NCI-H1436 treated with DMSO at 0.1 percent for 48 hours (cell line): ENCODE data around the gene PKP4.

ENCODE experiments used
- DNase-seq: peaks from one replicate; lab custom pipeline; 2025; lab: John Stamatoyannopoulos, UW

Gene PKP4

DNA sequence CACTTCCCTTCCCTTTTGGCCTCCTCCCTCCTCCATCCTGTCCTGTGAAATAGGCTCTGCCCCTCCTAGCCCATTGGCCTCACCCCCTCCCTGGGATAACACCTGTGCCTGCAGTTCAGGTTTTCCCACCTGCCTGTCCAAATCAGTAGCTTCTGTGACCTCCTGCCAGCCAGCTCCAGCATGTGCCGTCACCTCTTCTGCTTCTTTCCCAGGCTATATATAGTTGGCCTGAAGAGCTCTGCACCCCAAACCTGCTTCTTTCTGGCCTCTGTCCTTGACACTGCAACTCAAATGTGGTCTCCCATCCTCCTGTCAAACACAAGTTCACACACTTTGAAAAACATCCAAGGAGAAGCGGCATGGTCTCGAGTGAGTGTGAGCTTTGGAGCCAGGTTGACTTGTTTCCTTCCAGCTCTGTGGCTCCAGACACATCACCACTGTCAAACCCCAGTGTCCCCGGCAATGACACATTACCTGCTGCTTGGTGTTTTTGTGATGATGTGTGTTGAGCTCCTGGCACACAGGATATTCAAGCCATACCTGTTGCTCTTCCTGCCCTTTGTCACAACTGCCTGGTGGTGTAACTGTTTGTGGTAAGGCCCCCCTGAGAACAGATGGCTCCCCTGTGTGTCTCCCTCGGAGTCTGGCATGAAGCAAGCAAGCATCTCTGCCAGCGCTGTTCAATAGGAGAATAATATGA lies 194.8 kb downstream of the PKP4 start:
- DNase-seq, result no peak

DNA sequence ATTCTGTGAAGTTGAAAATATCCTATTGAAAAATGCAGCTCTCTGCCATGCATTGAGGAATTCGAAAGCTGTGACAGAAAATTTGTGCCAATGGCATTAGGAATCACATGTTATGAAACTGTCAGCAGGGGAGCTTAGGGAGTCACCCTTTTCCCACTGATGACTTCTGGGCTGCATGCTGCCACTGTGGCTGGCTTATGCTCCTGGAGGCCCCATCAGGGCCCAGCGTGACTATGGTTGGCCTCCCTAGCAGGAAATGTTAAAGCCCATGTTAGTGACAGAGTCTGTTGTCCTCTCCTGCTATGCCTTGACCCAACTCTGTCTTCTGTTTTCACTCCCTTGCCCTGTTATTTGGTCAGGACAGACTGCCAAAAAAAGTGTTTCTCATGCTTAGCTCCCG lies 198.9 kb downstream of the PKP4 start:
- DNase-seq, result no peak

DNA sequence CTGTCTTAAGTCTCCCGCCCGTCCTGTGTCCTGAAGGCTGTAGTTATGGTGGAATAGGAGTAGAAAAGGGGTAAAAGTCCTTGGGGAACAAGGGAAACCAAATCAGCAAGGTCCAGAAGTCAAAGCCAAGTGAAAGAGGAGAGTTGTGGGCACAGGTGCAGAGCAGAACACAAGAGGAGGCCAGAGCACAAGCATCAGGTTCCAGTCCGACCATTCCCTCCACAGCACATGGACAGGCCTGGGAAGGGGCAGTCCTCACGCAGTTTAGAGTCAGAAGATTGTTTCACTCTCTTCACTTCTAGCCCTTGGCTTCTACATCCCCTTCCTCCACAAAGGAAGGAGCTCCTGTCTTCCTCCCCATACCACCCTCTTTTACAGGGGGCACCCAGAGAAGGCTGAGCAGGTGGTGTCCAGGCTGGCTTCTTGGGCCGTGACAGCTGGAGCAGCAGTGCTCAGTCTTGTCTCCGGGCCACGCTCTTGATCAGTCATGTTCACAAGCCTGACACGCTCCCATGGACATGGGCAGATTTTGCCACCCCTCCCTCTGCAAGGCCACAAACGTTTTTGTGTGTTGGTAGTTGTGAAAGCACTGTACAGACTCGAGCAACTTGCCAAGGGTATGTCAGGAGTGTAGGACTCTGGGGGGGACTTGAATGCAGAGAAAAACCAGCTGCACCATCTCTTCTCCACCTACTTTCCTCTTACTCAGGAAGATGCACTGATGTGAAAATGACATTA lies 199.9 kb downstream of the PKP4 start:
- no peak for DNase-seq

DNA sequence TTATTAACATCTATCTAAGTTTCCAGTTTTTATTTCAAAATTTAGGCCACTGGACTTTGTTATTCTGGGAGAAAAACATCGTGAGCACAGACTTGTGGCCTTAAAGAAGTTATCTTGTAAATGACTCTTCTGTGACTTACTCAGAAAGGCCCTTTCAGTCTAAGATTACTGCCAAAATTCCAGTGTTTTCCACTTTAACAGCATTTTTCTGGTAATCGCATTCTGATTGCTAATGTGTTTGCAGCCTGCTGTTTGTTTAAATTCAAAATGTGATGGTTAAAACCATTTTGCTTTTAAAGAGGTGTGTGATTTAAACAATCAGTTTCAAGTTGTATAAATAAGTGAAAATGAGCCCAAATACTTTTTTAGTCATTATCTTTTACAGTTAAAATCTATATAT lies 201.6 kb downstream of the PKP4 start:
- no peak for DNase-seq

DNA sequence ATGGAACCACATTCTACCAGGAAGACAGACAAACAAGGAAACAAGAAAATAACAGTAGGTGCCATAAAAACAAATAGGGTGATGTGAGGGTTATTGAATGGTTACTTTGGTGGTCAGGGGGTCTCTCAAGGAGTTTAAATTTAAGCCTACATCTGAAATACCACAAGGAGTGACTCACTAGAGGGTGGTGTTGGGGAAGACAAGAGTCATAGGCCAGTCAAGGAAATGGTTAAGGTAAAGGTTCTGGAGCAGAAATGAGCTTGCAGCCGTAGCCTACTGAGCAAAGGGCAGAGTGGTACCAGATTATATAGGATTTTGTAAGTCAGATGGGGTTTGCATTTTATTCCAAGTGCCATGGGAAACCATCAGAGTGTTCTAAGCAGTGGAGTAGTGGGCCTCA lies 202.7 kb downstream of the PKP4 start:
- no peak for DNase-seq

DNA sequence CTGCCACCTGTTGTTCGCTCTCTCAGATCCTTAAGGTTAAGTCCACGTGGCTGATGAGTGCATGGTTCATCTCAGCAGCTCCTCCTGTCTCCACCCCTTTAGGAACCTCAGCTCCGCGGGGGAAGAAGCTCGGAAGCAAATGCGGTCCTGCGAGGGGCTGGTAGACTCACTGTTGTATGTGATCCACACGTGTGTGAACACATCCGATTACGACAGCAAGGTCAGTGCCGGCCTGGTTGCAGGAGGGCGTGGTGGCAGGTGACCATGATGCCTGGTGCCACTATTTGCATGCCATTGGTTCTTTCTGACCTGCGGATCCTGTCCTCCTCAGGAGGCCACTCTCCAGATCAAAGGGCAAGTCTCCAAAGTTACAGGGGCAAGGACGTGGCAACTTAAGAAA lies 204.5 kb downstream of the PKP4 start:
- DNase-seq, result no peak

DNA sequence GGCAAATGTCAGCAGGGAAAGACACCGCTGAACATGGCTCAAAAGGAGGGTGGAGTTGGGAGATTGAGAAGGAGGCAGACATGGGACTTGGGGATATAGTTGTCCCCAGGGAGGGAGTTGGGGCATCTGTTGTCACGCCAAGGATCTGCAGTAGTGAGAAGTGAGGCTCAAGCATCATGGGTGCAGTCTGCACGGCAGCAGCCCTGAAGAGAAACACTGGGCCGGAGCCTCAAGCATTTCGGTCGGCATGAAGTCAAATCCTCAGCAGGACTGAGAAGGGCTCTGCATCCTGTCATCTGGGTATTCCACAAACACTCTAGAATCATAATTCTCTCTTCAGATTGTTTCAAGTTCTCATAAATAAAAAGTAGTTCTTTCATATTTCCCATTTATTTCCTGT lies 205.7 kb downstream of the PKP4 start:
- no peak for DNase-seq

DNA sequence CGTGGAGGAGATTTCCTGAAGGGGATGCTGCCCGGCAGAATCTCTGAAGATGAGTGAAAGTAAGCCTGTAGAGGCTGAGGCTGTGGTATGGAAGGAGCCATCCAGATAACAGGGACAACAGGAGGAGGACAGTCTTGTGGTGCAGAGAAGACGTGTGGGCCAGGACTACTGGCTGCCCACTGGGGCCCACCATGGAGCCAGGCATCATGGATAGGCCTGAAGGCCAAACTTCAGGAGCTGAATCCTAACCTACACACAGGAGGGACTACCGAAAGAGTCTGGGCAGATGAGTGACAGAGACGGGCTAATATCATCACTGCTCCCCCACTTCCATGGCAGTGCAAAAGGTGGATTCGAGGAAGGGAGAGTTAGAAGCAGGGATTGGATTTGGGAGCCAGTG lies 207.0 kb downstream of the PKP4 start:
- DNase-seq, result no peak

DNA sequence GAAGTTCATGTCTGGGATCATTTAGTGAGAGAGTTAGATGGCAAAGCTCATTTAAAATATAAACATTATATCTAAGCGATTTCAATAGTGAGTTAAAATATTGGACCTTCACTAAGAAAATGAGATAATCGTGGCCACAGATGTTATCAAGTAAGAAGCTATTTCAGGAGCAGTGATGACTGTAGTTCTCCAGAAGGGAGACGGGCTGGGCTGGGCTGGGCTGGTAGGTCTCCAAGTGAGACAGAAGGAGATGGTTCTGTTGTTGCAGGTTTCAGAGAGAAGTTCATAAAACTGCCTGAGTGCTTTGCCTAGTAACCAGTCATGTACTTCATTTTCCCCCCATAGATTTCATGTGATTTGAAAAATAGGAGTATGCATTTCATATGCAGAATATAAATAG lies 208.2 kb downstream of the PKP4 start:
- DNase-seq, result no peak

DNA sequence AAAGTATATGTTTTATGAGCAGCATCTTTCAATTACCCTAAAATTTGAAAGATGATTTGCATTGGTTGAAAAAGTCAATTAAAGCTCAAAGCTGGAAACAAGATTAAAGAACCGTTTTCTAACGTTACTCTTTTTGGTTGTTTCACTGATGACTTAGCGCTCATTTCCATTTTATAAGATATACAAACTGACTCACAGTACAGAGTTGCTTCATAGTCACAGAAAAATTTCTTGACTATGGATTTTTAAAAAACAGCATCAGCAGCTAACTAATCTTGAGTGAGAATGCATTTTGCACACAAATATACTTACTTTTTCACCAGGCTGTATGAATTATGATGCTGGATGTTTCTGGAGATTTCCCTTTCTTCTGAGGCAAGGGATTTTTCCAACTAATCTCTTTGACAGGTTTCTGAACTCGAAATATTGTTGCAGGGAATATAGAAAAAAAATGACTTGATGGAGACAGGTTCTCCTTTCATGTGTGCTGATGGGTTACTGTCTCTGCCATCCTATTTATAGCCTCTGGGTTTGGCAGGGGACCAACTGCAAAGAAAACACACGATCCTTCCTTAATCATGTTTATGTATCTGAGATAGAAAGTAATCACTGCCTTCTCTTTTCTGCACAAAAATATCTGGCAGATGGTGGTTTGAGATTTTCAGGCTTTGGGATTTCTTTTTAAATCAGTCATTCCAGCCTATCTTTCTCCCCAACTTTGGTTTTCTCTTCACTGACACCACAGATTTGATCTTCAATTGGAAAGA lies 209.0 kb downstream of the PKP4 start:
- DNase-seq, result no peak

DNA sequence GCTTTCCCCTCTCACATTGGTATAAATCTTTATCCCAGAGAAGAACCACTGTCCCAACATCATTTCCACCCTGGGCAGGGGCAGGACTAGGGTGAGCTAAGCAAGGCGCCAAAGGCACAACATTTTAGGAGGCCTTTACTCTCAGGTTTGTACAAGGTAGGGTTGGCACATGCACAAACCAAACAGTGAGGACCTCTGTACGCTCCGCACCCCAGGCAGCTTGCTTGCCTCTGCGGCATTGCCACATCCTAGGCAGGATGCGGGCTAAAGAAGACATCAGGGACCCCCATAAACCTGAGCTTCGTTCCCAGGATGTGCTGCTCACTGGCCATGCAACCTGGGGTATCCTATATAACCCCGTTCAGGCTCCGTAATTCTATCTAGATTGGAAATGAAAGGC lies 210.2 kb downstream of the PKP4 start:
- DNase-seq, result no peak

DNA sequence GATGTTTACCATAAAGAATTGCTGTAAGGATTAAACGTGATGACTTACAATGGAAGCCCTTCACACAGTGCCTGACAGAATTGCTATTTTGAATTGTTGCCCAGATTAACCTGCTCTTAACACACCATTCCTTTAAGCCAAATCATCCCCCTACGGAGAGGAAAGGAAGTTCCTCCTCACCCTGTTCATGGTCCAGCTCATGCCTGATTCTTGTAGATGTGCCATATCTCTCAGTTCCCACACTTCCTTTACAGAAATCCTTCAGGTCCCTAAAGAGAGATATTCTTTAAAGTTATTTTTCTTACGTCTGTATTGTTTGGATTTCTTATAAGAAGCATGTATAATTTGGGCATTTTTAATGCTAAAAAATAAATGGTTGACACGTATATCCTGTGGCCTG lies 210.8 kb downstream of the PKP4 start:
- no peak for DNase-seq

DNA sequence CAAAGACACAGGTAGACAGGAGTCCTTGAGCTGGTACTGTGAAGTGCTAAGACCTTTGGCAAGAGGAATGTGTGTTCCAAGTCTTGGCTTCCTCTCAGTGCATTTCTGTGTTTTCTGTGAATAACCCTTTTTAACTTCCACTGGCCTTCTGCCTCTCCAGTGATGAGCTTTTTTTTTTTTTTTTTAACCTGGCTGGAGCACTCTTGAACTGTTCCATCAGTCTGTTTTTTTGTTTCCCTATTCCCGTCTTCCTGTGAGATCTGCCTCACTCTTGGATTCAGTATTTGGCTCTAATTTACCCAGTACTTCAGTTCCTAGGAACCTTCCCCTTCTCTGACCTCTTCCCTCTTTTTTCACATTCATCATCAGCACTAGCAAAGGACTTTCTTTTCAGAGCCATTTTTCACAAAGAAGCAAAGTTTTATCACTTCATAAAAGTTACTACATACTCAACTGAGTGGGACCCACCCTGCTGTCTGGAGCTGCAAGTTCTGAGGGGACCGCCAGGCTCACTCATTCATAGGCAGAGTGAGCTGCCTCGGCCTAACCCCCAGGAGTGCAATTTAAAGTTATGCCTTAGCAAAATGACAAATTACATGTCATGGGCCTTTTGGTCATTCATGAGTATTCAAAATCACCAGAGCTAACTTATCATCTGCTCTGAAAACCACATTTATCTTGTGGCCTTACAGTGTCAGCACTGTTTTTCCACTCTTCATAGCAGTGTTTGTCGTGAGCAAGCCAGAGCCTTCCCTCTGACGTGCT lies 211.4 kb downstream of the PKP4 start:
- no peak for DNase-seq

DNA sequence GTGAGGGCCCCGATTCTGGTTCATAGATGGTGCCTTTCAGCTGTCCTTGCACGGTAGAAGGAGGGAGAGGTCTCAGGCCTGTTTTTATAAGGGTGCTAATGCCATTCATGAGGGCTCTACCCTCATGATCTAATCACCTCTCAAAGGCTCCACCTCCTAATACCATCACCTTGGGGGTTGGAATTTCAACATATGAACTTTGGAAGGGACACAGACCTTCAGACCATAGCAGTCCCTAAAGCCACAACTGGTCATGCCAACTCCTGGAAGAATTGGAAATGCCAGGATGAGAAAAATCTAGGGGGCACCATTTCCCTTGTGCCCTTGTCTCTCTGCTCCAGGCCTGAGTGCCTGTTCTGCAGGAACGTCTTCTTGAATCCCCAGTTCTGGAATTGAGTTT lies 213.5 kb downstream of the PKP4 start:
- DNase-seq, result no peak

DNA sequence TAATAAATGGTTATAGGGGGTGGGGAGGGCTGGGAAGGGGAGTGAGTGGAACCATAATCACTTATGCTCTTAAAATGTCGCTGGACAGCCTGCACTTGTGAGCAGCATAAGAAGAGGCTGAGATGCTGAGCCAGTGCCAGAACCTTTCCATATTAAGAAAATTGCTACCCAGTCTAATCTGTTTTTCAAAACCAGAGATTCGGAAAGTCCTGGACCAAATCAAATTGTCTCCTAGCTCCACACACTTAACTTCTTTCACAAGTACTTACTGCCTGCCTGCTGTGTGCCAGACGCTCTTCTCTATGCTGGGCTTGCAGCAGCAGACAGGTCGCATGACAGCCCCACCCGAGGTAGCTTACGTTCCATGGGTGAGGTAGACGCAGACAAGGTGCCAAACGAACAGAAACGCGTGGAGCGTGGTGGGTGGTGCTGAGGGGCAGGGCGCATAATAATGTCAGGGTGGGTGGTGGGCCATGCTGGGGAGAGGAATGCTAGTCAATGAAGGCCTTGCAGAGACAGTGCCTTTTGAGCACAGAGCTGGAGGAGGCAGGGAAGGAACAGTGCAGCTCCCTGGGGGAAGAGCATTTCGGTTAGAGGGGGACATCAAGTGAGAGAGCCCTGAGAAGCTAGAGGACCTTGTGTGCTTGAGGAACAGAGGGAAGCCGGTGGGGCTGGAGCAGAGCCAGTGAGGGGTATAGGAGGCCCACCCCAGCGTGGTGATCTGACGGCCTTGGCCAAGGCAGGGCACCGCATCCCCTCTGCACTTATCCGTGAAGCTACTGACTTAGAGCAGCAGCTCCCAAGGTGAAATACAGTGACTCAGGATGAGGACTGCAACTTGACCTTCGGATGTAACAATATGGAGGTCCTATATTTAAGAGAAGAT lies 214.9 kb downstream of the PKP4 start:
- DNase-seq, result no peak

DNA sequence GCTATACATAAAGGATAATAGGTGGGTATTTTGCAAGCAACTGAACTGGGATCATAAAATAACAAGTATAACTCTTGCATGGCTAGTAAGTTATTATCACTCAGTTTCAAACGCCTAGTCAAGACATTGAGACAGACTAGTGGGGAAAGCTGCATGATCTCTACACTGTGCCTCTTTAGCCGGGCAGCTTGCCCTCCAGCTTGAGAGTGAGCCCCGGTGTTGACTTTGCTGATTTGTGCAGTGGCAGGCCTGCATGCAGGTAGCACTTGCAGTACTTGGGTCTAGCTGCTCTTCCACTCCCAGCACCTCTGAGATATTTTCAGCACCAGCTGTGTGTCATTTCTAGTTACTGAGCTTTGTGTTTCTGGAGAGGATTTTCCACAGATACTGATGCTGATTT lies 219.5 kb downstream of the PKP4 start:
- no peak for DNase-seq

DNA sequence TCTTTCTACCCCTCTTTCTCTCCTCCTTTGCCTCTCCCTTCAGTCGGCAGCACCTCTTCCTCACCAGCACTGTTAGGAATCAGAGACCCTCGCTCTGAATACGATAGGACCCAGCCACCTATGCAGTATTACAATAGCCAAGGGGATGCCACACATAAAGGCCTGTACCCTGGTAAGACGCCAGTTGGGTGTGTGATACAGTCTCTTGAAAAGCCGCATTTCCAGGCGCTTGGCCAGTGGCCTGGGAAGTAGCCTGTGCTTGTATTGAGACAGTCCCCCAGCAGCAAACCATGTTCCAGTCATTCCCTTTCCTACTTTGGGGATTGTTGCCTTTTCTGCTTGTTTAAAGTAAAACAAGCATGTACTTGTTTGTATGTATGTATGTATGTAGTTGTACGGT lies 219.9 kb downstream of the PKP4 start:
- DNase-seq, result no peak

DNA sequence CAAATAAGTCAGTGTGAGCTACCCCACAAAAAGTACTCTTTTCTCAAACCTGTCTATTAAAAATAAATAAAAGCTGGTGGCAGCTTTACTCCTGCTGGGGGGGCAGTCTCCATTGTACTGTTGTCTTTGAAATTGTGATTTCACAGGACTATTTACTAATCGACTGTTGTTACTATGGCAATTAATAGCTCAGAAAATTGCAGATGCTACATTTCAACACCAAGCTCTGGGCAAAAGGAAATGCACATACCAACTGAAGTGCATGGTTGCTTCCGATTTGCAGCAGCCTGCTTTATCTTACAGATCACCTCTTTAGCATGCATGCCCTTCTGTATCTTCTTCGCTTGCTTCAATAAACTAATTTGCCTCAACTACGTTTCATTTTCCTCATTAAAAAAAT lies 220.8 kb downstream of the PKP4 start:
- DNase-seq, result no peak

DNA sequence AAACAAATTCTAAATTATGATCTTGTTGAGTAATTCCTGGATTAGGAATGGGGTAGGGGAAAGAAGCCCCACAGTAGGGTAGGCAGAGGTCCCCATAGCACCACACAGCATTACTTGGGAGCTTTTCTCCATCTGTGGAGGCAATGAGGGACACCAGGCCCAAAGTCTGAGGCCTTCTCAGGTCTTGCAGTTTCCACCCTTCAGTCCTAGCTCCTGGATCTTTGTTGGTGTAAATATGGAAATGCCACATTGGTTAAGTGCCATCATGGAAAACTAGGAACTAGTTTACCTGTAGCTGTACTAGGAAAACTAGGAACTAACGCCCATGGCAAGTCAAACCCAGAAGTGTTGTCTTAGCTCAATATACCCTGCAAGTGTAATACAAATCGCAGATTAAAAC lies 225.1 kb downstream of the PKP4 start:
- DNase-seq, result no peak

DNA sequence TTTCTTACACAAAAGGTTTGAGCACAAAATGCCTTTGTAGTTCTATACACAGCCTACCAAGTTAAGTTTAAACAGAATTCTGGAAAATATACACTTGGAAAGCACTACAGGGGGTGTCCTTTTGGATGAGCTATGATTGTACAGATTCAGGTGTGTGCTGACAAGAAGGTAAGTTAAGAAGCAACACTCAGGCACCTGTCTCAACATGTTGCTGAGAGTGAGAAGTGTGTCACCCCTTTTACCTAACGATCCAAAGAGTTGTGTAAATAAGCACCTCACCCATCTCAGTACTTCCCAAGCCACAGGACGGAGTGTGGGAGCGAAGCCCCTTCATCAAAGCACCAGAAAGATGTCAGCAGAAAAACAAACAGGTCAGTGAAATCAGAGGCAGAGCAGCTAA lies 228.9 kb downstream of the PKP4 start:
- DNase-seq, result no peak

DNA sequence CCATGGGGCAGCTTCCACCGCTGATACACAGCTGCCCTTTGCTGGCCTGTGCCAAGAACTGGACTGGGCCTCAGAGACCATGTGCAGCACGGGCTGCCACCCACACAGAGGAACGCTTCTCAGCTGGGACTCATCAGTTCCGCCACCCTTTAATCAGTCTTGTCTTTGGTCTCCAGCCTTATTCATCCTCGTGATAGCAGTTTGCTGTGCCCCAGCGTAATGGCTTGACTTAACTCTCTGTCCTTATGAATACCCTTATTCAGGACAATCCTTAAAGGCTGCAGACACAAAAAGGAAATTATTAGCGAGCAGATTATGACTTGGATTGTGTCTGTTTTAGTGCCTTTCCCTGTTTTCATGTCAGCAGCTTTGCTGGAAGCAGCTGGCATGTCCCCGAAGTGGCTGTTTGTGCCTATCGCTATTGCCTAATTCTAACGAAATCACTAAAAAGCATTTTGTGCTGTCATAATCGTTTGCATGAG lies 229.5 kb downstream of the PKP4 start:
- no peak for DNase-seq
